Omental fat pad (tissue), 4 donors: ENCODE results near the gene TULP3. TPM values are rescaled to one million over a fixed set of nuclear protein-coding genes. Genes with fewer than 3 reads are reported as not detected.

Source experiments
- ATAC-seq: fragments of 150-250 bp; one replicate; pipeline ENCODE4 v1.9.1; 2016; ENCODE audit warnings: mild to moderate bottlenecking, moderate library complexity; ENCODE audit not compliant: low FRiP score
- DNase-seq: peaks from one replicate; pipeline ENCODE4 v3.0.0-alpha.2; 2019; ENCODE audit warnings: low spot score
- total RNA-seq, 4 donors: library from RNA; depleted of rRNA; stranded (reverse); fragments of >200 nt; gene quantifications; one replicate each; pipeline ENCODE4 v1.1.0, GENCODE V29; 2016
- TF ChIP-seq, protein P1 (sequence below), 3 donors: fragments of 450-650 bp; IDR thresholded peaks; one replicate each; pipeline ENCODE4 v1.5.1; 2016 to 2017; ENCODE audit warnings: antibody characterized with exemption in 3 of 3, mild to moderate bottlenecking in 3 of 3, moderate library complexity in 2 of 3

TULP3 gene
- total RNA-seq, 4 donors from 2014 or later, result 7.8 to 25.4 (median 21.1) TPM

DNA sequence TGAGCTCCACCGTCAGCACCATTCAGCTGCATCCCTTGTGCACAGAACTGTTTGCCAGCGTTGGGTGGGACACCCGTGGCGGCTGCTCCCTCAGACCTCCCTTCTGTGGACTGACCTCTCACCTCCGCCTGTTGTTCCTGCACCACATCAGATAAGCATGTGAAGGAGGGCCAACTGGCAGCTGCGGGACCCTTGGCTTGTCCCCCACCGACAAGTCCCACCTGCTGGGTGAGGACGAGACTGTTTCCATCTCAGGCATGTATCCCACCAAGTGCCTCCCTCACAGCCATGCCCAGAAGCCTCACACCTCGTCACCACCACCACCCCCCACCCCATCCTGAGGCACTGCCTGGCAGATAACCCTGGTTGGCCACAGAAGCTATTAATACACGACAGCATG, 49.9 kb downstream of the TULP3 start:
- TF ChIP-seq, protein P1, sequence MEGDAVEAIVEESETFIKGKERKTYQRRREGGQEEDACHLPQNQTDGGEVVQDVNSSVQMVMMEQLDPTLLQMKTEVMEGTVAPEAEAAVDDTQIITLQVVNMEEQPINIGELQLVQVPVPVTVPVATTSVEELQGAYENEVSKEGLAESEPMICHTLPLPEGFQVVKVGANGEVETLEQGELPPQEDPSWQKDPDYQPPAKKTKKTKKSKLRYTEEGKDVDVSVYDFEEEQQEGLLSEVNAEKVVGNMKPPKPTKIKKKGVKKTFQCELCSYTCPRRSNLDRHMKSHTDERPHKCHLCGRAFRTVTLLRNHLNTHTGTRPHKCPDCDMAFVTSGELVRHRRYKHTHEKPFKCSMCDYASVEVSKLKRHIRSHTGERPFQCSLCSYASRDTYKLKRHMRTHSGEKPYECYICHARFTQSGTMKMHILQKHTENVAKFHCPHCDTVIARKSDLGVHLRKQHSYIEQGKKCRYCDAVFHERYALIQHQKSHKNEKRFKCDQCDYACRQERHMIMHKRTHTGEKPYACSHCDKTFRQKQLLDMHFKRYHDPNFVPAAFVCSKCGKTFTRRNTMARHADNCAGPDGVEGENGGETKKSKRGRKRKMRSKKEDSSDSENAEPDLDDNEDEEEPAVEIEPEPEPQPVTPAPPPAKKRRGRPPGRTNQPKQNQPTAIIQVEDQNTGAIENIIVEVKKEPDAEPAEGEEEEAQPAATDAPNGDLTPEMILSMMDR (IDR thresholded peaks at IDR 0.05), result no peak
- DNase-seq, result no peak
- no peak for ATAC-seq

DNA sequence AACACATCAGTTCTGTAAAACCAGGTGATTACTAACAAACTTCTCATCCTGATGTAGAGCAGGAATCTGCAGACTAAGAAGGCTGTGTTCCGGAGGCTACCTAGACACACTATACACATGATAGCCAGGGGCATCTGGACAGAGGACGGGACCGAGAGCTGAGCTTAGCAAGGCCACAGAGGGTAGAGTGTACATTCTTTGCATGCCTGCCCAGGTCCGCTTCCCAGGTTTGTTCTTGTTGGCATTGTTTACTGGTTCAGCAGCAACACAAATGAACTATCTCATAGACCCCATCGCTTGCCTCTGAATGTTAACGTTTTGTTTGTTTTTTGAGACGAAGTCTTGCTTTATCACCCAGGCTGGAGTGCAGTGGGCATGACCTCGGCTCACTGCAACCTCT, 50.8 kb downstream of the TULP3 start:
- ATAC-seq, result no peak
- no peak for DNase-seq
- TF ChIP-seq, protein P1 (IDR thresholded peaks at IDR 0.05), result no peak

DNA sequence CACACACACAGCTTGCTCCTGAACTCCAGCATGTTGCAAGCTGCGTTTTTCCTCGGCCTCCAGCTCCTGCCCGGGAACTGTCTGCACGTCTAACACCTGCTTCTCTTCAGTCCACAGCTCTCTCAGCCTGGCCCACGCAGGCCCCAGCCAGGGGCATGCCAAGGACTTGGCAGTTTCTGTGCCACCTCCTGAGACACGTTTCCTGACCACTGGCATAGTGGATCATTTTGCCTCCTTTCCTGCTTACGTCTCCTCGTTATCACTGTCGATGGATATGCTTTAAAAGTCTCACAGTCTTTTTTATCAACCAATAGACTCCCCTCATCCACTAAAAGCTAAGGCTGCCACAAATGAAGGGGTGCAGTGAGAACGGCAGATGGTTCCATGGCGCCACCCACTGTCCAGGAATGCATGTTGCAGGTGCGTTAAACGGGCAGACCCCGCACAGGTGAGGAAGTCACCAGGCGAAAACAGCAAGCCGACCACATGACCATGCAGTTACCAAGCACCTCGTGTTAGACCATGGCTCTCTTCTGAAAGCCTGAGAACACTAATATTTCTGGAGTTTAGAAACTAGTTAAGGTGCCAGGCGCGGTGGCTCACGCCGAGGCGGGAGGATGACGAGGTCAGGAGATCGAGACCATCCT, 53.8 kb downstream of the TULP3 start:
- TF ChIP-seq, protein P1 (IDR thresholded peaks at IDR 0.05), result peak in 1 of 3 donors; percentile 26
- peak; percentile 31 for DNase-seq
- ATAC-seq, result peak; percentile 66

DNA sequence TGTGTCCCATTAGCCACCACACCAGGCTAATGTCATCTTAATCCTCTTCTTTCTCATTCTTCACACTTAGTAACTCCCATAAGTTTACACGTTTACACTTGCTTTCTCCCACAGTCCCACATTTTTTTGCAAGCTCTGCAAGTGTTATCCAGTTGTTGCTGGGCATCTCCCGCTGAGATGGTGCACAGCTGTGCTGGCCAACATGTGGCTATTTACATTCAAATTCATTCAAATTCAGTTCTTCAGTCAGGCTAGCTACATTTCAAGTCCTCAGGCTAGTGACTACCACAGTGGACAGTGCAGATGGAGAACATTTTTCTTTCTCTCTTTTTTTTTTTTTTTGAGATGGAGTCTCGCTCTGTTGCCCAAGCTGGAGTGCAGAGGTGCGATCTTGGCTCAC, 58.7 kb downstream of the TULP3 start:
- DNase-seq (no peak), ATAC-seq (no peak)
- TF ChIP-seq, protein P1 (IDR thresholded peaks at IDR 0.05), result no peak

DNA sequence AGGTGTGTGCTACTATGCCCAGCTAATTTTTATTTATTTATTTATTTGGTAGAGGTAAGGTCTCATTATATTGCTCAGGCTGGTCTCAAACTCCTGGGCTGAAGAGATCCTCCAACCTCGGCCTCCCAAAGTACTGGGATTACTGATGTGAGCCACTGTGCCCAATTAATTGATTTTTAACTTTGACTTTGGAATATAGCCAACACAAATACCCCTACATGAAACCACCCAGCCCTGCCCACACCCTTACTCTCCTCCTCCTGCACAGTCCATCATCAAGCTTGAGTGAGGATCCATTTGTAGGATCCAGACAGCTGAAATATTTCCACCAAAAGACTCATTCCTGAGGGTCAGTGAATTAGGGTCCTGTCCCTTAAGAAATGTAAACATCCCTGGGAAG, 65.2 kb downstream of the TULP3 start:
- ATAC-seq (no peak), DNase-seq (no peak)
- TF ChIP-seq, protein P1 (IDR thresholded peaks at IDR 0.05), result no peak

DNA sequence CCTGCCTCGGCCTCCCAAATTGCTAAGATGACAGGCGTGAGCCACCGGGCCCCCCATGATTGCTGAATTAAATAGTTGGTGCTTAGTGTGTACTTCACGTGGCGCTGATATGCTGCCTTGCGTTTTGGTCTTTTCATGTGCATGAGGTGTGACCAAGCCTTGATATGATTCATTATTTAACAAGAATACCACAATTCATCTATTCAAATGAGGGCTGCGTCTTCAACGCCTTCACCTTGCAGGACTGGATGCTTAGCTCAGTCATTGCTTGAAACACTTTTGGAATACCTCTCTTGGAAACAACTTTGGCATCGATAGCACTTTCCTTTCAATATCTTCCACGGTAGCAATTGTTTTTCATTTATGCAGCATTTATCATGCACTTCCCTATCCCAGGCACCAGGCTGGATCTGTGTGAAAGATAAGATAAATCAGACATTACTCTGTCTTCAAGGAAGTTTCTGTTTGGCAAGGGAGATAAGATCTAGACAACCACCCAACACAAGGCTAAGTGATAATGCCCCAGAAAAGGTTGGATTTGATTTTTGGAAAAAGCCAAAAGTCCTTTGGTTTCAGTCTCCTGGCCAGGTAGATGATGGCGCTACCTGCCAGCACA, 67.2 kb downstream of the TULP3 start:
- no peak for ATAC-seq
- DNase-seq, result no peak
- TF ChIP-seq, protein P1 (IDR thresholded peaks at IDR 0.05), result no peak
